H1 (cell line): ENCODE measurements around the gene VWA1. TPM values are rescaled to one million over a fixed set of nuclear protein-coding genes. Genes with fewer than 3 reads are reported as not detected.

Source experiments
- CHD2 ChIP-seq: IDR thresholded peaks from 2 replicates; pipeline ENCODE4 v1.6.1; 2012; ENCODE audit warnings: low read length, improper control_type of control experiment
- CREB1 ChIP-seq: IDR thresholded peaks from 2 replicates; pipeline ENCODE4 v1.6.1; 2012; ENCODE audit warnings: inconsistent platforms
- SIRT6 ChIP-seq: IDR thresholded peaks from one replicate; pipeline ENCODE4 v1.7.1; 2012; ENCODE audit warnings: low read length, inconsistent platforms
- TCF12 ChIP-seq: IDR thresholded peaks from 2 replicates; pipeline ENCODE4 v1.6.1; 2011; ENCODE audit warnings: low read depth, mild to moderate bottlenecking, low read length
- polyA plus RNA-seq, 7 experiments: library from polyadenylated mRNA; depleted of rRNA in 3 of 7; stranded (reverse) in 5 of 7; unstranded in 2 of 7; fragments of >200 nt in 5 of 7; fragments of 200-250 nt in 2 of 7; gene quantifications; 1 replicate in 5 of 7; 2 replicates in 1 of 7; 4 replicates in 1 of 7; pipeline versions ENCODE4 v1.2.1 to v1.2.3, GENCODE V29; 2011 to 2013; ENCODE audit warnings: missing spikeins in 2 of 7, mixed read lengths in 2 of 7
- total RNA-seq: library from RNA; stranded (reverse); fragmentation: NEBNext Ultra II Directional; extraction: Animal tissue kit (Norgen Biotek cat#: 25700); gene quantifications from 2 replicates; pipeline ENCODE4 v1.2.1, GENCODE V29; 2021
- TF ChIP-seq, protein P1 (sequence below): IDR thresholded peaks from 2 replicates; pipeline ENCODE4 v1.6.1; 2011; ENCODE audit warnings: low read length, improper control_type of control experiment

The VWA1 gene
- total and polyA plus RNA-seq, 2 of the 8 experiments (the other 6 are each of a cell fraction or from before 2014, with no cell fraction given) = 16.0 to 36.6 TPM

DNA sequence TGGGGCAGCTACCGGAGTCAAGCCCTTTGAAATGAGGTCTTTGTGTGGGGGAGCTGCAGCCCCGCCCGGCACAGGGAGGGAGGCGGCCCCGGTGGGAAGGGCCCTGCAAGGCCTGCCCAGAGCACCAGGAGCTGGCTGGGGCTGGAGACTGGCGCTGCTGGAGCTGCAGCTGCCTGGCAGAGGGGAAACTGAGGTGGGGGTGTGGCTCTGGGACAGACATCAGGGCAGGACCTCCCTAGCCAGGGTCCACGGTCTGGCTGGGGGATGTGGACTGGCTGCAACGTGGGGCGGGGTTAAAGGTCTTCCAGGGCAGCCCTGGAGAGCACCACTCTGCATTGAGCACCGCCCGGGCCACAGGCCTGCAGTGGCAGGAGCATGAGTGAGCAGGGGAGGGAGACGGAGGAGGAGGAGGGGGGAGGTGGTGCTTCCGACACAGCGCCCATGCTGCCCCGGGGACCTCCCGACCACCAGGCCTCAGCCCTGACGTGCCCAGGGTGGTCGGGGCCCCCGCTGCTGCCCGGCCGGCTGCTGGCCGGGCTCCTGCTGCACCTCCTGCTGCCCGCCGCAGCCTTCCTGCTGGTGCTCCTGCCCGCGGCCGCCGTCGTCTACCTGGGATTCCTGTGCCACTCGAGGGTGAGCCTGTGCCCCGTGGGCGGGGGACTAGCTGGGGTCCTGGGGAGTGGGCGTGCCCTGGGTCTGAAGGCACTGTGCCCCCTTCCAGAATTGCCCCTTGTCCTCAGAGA, 9.6 kb upstream of the VWA1 start (continued):
- TF ChIP-seq TCF12 = no peak
- TF ChIP-seq CHD2 = no peak
- TF ChIP-seq, protein P1, sequence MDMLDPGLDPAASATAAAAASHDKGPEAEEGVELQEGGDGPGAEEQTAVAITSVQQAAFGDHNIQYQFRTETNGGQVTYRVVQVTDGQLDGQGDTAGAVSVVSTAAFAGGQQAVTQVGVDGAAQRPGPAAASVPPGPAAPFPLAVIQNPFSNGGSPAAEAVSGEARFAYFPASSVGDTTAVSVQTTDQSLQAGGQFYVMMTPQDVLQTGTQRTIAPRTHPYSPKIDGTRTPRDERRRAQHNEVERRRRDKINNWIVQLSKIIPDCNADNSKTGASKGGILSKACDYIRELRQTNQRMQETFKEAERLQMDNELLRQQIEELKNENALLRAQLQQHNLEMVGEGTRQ = no peak
- TF ChIP-seq CREB1 = no peak
- no peak for TF ChIP-seq SIRT6
